ENCODE measurements around the gene TUNAR.

Gene TUNAR

DNA sequence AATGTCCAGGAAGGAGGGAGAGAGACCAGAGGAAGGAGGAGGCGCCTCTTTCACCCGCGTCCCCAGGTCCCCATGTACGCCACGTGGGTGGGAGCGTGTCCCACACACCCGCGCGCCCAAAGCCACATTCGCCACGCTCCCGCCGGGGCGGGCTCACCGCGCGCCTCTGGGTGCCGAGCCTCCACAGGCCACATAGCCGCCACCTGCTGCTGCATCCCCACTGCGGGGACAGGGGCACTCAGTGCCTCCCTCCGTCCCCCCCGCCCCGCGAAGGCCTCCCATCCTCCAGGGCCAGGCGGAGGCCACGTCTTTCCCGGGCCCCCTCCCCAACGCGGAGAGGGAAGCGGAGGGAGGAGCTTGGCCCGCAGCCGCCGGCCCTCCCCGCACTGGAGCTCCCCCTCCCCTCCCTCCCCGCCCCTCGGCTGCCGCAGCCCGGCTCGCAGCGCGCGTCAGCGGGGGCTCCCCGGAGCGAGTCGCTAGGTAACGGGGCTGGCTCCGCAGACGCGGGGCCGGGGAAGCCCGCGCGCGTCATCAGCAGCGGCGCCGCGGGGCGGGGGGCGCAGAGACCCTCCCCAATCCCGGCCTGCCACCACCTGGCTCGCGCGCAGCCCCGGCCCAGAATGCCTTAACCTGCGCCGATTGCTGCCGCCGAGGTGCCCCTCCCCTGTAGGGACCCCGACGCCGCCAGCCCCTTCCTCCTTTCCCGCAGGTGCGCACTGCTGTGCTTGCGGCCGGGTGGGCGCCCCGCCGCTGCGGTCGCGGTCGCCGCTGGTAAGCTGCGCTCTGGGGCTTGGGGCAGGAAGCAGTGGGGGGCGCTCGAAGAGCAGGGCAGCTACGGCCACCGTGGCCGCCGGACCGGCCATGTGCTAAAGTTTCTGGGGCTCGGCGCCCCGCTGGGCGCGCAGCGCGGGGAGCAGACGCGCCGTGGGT is 536 bp upstream of the TUNAR start:
- DNase-seq: no peak

DNA sequence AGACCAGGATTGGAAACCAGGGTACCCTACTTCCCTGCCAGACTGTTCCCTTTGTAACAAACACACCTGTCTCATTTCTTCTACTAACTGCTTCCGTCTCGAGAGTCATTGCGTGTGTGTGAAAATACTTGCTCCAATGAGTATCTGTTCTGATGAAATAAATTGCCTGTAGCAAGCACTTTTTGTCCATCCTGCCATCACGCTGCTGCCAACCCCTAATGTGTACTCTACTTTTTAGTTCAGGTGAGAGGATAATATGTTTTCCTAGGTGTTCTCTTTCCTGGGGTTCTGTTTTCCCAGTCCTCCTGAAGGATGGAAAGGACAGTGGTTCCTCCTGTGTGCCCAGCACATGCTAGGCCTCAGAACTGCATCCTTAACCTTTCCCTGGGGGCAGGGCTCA is 1.0 kb downstream of the TUNAR start:
- DNase-seq: no peak

DNA sequence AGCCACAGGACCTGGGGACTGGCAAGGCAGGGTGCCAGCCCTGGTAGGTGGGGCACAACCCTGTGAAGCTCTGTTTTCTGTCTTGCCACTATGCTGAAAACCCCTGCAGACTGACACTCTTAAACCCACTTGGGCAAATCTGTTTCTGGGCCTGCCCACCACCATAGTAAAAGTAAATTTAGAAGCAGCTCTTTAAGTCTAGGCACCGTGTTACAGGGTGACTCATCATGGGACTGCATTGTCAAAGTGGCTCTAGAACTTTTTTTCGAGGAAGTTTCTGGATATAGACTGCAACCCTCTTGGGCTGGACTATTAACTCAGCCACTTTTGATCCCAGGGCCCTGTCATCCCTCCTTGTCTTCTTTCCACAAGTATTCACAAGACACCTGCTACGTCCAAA is 7.7 kb downstream of the TUNAR start:
- no peak for DNase-seq

DNA sequence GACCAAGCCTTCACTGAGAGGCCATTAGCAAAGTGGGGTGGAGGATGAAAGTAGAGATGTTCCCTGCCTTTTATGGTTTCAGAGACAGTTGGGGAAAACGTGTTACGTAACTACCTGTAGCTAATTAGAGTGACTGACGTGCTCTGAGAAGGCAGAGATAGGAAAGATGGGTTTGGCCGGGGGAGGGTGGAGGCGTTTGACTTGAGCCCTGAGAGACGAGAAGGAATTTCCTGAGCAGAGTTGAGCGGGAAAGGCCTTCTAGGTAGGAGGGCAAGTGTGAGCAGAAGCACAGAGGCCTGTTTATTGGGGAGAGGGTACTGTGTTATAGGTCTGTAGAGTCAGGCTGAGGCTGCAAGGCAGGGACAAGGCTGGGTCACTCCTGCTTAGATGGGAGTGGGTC is 8.6 kb downstream of the TUNAR start:
- no peak for DNase-seq

DNA sequence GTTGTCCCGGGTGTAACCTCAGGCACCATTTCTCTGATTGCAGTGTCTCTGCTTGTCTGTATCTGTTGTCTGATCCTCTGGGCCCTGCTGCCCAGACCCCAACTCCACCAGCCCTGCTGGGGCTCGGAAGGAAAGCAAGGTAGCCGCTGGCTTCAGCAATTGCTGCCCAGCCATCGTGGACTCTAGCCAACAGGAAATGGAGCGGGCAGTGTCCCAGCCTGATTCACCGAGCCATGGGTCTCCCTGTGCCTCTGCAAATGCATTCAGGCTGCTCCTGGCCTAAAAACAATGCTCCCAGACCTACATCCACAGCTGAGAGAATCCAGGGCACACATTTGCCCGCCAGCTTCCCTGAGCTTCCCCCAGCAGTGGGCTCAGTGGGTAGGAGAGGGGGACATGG is 9.2 kb downstream of the TUNAR start:
- DNase-seq: no peak

DNA sequence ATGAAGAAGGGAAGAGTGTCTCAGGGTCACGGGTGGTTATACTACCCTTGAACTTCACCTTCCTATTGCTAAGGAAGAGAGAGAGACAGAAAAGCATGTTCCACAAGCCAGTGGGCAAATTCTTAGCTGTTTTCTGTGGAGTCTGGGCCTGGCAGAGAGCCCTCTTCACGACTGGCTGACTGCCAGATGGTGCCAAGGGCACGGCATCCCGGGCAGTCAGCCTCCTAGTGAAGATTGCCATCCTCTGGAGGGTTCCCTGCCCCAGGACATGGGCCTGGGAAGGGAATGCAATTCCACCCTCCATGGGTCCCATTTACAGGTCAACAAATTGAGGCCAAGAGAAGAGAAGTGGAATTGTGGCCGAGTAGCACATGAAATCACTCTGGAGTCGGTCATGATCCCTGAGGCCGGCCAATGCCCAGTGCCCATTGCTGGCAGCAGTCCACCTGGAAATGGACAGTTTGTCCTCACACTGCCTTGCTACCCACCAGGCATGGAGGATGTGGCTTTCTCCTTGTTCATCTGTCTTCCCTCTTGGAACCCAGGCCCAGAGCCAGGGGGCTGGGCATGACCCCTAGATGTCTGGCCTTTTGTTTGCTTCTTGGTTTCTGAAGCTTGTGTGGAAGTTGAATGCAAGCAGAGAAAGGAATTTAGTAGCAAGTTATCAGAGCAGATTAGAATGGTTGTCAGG is 9.9 kb downstream of the TUNAR start:
- DNase-seq: no peak

DNA sequence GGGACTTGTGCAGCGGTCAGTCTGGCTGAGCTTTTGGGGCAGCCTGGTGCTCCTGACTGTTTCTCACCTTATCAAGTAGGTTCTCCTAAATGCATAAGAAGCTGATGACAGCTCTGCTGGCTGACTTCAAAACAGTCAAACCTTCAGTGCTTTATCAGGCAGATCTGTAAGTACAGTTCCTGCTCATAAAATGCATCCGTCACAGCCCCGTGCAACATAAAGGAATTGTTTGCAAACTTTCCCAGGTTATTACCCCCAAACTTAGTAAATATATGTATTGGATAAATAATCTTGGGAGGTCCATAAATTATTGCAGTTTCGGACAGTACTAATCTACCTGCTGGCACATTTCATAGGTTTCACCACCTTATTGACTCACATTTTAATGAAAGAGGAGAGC is 10.7 kb downstream of the TUNAR start:
- DNase-seq: no peak

DNA sequence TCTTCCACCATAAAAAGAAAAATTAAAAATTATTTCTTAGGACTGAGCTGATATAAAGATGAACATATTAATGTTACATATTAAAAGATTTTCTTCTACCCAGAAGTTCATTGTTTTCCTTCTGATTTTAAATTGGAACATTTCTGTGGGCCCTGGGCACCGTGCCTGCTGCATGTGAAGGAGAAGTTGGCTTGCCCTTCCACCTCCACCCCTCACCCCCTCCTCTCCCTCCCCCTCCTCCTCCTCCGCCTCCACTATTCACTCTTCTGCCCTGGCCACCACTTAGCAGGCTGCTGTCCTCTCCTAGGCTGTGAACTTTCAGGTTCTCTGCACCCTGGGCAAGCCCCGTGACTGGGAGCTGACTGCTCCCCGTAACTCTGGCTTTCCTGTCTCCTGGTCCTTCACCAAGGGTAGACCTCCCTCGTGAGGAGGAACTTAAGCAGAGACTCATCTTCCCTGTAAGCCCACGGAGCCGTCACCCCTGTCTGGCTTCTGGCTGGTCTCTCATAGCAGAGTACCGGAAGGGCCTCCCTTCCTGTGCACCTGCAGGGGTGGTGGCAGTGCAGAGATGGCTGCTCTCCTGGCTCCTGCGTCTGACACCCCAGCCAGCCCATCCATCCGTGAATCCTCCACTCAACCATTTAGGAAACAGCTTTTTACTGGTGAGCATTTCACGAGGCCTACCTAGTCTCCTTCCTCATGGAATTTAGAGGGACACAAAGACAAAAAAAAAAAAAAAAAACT is 12.8 kb downstream of the TUNAR start:
- DNase-seq: no peak

DNA sequence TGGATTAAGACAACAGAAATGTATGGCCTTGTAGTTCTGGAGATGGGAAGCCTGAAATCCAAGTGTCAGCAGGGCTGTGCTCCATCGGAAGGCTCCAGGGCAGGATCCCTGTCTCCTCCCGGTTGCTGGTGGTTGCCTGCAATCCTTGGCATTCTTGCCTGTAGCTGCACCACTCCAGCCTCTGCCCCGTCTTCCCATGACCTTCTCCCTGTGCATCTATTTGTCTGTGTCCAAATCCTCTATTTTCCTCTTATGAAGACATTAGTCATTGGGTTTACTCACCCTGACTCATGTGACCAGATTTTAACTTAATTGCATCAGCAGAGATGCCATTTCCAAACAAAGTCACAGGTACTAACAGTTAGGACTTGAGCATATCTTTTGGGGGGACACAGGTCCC is 15.1 kb downstream of the TUNAR start:
- DNase-seq: no peak

DNA sequence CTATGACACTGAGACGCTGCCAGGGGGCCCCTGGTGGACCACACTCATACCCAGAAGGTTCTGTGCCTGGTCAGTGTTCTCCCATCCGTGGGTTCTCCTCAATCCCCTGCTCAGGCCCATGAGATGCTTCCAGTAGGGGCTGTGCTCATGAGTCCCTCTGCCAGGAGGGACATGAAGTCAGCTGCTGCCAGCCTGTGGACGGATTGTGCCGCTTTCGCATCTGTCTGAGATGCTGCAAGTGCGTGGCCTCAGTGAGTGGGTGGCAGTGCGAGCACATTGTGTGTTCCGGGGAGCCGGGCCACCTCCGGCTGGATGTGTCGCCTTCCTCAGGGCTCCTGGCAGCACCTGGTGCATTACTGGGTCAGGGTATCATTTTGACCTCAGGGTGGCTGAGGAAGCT is 15.5 kb downstream of the TUNAR start:
- no peak for DNase-seq

DNA sequence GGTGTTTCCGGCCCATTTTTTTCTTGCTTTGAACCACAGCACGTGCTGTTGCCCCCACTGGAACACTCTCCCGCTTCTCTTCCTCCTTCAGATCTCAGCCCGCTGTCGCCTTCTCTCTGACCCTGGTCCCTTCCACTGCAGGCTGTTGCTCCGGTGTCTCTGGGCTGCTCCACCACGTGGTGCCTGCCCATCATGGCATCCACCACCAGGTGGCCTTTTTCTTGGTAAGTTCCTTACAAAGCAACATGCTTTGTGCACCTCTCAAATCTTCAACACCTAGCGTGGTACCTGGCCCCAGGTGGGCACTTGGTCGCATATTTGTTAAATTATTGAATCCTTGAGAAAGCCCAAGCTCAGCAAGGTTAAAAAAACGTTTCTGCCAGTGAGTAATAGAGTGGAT is 19.1 kb downstream of the TUNAR start:
- DNase-seq: no peak

DNA sequence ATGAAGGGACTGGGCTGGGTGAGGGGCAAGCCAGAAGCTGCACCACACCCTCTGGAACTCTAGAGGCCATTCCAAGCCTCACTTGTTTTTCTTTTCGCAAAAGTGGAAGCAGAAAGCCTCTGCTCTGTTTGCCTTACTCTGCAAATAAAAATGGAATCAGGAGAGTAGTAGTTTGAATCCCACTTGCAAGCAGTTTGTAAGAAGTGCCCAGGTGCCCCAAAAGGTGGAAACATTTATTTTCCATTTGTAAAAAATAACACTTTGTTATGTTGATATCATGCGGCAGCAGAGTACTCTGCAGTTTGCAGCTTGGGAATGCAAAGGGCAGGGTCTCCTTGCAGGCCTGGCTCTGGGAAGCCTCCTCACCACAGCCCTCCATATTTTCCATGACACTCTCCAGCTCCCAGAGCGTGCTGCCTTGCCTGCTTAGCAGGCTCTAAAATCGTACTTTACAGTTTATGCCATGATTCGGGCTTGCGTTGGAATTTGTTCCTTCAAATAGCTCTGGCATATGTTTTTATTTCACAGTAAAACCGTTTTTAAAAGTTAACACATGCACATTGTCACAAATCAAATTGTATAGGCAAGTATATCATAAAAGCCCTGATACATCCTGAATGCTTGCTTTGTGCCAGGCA is 20.0 kb downstream of the TUNAR start:
- no peak for DNase-seq

DNA sequence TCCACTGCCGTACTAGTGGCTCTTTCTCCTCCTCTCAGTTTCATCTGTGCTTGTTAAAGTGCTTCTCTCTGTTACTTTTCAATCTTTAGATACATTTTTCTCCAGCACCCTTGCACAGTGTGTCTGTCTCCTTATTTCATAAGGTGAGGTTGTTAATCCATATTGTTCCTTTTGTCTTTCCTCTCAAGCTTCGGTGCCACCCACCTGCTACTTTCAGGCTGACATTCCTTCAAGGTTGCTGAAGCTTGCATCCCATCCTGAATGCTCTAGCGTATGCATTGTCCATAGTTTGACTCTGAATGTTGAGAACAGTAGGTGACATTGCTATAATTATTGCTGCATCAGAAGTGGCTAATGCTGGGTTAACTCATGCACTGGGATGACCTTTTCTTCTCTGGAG is 20.6 kb downstream of the TUNAR start:
- no peak for DNase-seq

DNA sequence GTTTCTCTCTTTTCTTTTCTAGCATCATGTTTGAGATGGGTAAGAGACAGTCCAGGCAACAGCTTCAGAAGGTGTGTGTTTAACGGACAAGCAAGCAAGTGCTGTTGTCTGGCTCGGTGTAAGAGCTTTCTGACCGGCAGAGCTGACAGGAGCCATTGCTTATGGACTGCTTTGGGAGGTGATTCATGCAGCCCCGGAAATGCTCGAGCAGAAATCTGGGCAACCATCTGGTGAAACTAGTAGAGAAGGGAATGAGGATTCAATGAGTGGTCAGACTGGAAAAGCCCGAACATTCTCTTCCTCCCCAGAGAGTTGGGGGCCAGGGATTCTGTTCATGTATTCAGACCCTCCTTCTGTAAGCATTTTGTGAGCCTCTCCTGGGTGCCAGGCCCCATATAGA is 24.4 kb downstream of the TUNAR start:
- DNase-seq: no peak

DNA sequence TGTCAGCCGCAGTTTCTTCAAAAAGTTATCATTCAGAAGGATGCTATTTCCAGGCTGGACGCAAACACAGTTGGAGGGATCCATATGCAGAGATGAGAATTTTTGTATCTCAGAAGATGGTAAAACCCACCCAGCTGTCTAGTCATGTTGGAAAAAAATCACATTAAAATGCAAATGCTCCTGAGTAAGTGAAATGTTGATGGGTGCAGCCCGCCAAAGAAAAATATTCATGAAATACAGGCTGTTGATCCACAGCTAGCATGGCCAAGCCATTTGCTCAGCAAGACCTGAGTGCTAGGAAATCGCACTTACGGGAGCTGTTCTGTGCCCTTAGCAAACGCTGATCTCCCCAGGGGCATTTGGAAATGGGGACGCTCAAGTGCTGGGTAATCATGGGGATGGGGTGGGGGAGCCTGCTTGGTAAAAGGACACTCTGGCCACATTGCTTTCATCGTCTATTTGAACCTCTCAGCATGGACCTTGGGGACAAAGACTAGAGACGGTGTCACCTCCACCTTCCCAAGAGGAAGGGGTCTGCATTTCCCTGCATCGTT is 25.7 kb downstream of the TUNAR start:
- no peak for DNase-seq

DNA sequence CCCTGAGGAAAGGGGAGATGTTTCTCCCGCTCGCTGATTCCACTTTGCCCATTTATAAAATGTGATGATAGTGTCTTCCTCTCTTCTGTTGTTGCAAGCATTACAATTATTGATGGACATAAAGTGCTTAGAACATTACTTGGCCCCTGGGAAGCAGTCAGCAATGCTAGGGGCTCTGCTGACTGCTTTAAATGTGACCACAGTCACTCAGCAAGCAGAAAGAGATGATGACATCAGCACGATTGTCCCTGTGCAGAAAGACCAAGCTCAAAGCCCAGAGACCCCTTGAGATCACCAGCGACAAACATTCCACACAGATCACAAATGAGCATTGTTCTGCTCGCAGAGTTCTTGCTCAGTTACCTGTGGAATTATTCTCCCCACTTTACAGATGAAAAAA is 26.5 kb downstream of the TUNAR start:
- no peak for DNase-seq

DNA sequence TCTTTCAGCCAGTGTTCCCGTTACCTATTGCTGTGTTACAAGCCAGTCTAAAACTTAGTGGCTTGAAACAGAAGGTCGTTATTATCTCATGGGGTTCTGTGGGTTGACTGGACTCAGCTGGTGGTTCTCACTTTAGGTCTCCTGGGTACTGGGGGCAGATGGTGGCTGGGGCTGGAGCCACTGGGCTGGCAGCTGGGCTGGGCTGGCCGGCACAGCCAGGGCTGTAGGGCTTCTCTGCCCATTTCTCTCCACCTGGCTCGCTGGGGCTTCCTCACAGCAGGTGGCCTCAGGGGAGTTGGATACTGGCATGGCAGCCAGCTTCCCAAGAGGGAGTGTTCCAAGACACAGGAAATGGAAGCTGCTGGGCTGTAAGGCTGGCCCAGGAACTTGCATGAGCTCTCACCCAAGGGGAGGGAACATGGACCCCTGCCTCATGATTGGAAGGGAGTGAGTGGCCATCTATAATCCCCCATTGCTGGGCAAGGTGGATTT is 27.0 kb downstream of the TUNAR start:
- no peak for DNase-seq

DNA sequence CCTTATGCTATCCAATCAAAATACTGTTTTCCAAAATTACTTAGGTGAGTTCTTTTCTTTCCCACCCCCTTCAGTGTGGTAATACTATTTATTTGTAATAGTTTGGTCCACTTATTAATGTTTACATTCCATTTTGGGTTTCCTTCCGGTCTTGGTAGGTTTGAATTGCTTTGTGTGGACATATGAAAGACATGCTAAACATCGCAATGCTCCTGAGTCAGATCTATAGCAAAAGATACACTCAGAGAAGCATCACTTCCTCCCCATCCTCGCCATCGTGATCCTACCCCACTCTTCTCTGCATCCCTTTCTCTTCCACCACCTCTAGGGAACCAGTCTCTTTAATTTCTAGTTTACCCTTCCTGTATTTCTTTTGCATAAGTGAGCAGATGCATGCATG is 30.0 kb downstream of the TUNAR start:
- no peak for DNase-seq

DNA sequence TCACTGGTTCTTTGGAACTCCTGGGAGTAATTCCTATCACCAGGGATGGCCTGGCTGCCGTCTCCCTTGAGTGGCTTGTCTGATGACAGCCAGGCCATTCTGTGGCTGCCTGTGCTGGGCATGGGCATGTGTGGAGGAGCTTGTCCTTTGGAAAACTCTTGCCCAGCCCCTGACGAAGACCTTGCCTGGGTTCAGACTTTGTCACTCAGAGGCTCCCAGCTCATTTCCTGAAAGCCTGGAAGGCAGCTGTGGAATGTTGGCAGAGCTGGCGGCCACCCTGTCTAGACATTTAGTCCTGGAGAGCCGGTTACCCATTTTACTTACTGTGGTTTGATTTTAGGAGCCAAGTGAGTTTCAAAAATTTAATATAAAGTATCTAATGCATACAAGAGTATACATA is 34.0 kb downstream of the TUNAR start:
- DNase-seq: no peak

DNA sequence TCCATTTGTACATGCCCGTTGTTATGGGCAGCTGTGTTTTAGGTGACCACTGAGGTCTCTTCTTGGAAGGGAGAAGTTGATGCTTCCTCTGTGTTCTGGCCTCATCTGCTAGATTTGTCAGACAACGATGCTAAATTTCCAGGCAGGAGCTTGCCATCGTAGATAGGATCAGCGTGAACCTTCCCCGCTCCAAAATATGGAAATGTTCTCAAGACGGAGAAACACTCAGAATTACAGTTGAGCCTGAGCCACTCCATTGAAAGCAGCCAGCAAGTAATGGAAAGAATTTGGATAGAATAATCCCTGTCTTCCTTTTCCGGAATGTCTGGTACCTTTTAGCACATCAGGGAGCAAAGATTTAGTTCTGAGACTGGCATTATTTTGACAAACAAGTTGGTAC is 34.8 kb downstream of the TUNAR start:
- no peak for DNase-seq

DNA sequence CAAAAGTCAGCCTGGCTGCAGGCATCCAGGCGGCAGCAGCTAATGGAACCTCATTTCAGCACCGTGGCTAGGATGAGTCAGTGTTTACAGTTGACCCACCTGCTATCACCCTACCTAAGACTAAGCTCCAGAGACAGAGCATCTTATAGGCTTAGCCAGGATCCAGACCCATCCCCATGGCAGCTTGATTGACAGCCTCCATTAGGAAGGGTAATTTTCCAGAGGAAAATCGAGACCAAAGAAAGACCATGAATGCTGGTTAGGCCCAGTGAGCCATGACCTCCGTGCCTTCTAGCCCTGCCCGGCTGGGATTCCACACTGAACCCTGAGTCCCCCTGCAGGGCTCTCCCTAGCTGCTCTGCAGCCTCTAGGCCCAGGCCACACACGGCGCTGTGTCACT is 38.7 kb downstream of the TUNAR start:
- DNase-seq: no peak

DNA sequence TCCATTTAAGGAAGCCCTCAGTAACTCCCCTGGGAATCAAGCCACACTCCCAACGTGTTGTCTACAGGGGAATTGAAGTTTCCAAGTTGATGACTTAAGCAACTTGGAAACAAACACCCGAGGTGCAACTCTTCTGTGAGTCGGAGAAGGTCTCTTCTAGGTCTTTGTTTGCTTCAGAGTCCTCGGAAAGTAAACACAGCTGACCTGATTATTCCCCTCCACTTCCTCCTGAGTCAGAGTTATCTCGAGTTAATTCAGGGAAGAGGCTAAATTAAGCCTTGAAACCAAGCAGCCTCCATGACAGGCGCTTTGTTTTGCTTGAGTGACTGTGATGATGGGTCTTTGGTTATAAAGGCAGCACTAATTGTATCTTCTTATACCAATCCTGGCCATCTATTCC is 41.8 kb downstream of the TUNAR start:
- DNase-seq: no peak

All from activated CD4-positive, CD25-positive, alpha-beta regulatory T cell treated with anti-CD3 and anti-CD28 coated beads, Interleukin-2, amount 50 U/mL, for 72 hours (primary cell).